HG02884 (cell line): ENCODE data around the gene ZNF77.
"Not testable (repeated sequence)": the region's sequence is repeated elsewhere in the genome, so short reads cannot be mapped to it uniquely, and the experiment has no call there.

Experiments
- ATAC-seq: cut with Tn5 transposase; IDR thresholded peaks from one replicate; pipeline ENCODE4 v1.9.1; 2021; ENCODE audit warnings: mild to moderate bottlenecking, moderate library complexity; ENCODE audit not compliant: unreplicated experiment

The ZNF77 gene

GRCh38 chr19:2944775-2945574 lies at the start of gene ZNF77:
ZNF77 (minus strand) TSS chr19:2944971; CDS start chr19:2944840, 131 bp downstream.
- peak; percentile 94 for ATAC-seq

GRCh38 chr19:2993579-2993978 lies 48.8 kb upstream of the ZNF77 start:
- ATAC-seq: no peak

DNA sequence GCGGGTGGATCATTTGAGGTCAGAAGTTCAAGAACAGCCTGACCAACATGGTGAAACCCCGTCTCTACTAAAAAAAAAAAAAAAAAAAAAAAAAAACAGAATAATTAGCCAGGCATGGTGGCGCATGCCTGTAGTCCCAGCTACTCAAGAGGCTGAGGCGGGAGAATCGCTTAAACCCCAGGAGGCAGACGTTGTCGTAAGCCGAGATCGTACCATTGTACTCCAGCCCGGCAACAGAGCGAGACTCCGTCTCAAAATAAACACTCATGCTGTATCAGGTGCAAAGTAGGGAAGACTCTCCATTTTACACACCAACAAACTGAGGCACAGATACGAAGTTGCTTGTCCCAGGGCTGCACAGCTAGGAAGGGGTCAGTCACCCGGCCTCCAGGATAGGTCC lies 48.2 kb upstream of the ZNF77 start:
- ATAC-seq: no peak

GRCh38 chr19:2992333-2992732 lies 47.6 kb upstream of the ZNF77 start:
- ATAC-seq: not testable (repeated sequence)

DNA sequence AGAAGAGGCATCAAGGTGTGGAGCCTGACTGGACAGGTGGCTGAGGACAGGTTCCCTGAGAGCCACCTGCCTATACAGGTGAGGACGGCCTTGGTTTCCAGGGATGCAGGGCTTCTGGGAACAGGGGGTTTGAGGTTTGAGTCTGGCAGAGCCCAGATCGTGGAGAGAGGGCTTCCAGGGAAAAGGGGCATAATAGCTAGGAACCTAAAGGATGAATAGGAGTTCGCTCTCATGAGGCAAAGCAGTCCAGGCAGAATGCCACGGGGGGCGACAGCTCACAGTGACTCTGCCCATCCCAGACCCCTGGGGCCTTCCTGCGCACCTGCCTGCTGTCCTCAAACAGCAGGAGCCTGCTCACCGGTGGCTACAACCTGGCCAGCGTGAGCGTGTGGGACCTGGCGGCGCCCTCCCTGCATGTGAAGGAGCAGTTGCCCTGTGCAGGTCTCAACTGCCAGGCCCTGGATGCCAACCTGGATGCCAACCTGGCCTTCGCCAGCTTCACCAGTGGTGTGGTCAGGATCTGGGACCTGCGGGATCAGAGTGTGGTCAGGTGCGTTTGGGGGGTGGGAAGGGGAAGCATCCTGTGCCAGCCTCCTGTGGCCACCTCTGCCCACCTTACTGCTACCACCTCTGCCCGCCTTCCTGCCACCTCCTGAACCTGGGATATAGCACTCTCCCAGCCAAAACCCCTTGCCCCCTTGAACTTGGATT lies 44.6 kb upstream of the ZNF77 start:
- no peak for ATAC-seq

DNA sequence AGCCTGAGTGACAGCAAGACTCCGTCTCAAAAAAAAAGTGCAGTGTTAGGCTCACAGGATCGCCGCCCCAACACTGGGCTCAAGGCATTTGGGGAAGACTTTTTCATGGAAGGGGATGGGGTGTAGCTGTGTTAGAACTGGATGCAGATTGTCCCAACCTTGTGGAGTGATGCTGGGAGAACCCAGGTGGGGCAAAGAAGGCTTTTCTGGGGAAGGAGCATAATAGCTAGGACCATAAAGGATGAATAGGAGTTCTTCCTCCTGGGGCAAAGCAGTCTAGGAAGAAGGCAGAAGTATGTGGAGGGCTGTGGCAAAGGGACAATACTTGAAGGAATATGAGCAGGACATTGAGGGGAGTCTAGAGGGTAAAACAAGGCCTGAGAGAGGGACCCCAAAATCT lies 43.8 kb upstream of the ZNF77 start:
- ATAC-seq: no peak

DNA sequence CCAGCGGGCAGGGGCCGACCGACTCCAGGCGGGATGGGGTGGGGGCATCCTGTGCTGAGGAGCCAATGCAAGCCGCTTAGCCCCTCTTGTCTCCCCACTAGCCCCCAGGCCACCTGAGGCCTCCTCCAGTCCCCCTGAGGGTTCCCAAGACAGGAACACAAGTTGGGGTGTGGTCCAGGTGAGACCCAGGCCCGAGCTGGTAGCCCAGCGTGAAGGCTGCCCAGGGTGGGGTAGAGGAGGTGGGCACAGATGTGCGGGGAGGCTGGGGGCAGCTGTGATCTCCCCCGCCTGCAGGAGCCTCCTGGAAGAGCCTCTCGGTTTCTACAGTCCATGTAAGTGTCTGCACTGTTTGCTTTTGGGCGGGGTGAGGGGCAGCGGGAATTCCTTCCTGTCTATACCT lies 43.0 kb upstream of the ZNF77 start:
- ATAC-seq: no peak

DNA sequence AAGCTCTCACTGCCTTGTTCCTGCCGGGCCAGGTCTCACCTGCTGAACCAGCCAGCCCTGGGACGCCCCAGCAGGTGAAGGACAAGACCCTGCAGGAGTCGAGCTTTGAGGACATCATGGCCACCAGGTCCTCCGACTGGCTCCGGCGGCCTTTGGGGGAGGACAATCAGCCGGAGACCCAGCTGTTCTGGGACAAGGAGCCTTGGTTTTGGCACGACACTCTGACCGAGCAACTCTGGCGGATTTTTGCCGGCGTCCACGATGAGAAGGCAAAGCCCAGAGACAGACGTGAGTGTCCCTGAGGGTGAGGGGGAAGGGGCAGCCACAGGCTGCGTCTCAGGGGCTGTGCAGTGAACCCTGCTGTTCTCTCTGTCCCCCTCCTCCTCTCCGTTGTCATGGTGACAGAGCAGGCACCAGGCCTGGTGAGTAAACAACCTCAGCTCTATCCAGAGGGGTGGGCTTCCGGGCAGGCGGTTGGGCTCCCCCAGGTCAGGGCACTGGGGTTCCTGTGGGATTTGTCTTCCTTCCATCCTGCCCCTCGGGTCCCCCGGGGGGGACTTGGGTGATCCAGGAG lies 42.3 kb upstream of the ZNF77 start:
- no peak for ATAC-seq

GRCh38 chr19:2984215-2984528 lies 39.4 kb upstream of the ZNF77 start:
- no peak for ATAC-seq

GRCh38 chr19:2983351-2984214 lies 38.8 kb upstream of the ZNF77 start:
- no peak for ATAC-seq

GRCh38 chr19:2982983-2983350 lies 38.2 kb upstream of the ZNF77 start:
- no peak for ATAC-seq

GRCh38 chr19:2982561-2982960 lies 37.8 kb upstream of the ZNF77 start:
- no peak for ATAC-seq

- ATAC-seq: no peak
Observed at GRCh38 chr19:2981898-2982297, 37.1 kb upstream of the ZNF77 start.

DNA sequence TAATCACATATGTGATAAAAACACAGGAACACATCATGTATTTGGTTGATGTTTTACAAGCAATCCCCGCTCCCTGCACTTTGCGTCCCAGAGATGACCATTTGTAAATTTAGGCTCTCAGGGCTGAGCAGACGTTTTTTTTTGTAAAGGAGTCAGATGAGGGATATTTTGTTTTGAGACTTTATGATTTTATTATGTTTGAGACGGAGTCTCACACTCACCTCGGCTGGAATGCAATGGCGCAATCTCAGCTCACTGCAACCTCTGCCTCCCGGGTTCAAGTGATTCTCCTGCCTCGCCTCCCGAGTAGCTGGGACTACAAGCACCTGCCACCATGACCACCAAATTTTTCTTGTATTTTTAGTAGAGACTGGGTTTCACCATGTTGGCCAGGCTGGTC lies 34.0 kb upstream of the ZNF77 start:
- ATAC-seq: no peak

GRCh38 chr19:2978166-2978767 lies 33.5 kb upstream of the ZNF77 start:
- ATAC-seq: no peak

GRCh38 chr19:2977746-2978138 lies 33.0 kb upstream of the ZNF77 start:
- ATAC-seq: no peak

- ATAC-seq: peak; percentile 85
Observed at GRCh38 chr19:2977001-2977745, 32.4 kb upstream of the ZNF77 start, which contains the start of gene TLE6. TLE6 (plus strand) TSS chr19:2977564; CDS start chr19:2978234, 670 bp downstream.

DNA sequence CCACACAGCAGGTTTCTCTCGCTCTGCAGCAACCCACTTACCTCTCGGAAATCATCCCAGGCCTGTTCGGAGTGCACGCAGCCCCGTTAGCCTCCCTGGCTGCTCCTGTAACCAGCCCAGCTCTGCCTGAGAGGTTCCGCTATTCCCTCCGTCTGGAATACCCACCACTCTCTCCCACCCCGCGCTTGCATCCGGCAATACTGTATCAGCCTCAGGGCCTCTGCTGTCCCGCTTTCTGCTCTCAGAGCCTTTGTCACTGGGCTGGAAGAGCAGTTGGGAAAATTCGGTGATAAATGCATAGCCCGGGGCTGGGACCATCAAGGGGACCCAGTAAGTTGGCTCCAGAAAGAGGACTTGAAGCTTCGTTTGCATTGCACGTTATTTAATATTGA lies 31.8 kb upstream of the ZNF77 start:
- no peak for ATAC-seq

DNA sequence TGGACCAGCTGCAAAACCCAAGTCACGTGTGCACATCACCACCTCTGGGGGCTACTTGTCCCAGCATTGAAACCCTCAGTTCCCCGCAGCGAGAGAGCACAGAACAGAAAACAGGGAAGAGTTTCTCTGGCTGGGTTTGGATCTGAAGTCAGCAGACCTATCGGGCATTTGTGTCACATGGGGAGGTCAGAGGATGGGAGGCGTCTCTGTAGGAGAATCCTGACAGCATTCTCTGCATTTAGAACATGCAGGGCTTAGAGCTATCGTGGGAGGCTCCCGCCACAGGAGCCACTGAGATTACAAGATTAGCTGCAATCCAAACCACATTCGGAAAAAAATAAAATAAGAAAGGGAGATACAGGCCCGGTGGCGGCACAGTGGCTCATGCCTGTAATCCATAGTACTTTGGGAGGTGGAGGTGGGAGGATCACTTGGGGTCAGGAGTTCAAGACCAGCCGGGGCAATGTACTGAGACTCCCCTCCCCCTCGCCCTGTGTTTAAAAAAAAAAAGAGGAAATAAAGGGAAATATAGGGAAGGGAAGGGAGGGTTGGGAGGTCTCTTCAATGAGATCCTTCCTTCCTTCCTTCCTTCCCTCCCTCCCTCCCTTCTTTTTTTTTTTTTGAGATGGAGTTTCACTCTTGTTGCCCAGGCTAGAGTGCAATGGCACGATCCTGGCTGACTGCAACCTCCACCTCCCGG lies 29.7 kb upstream of the ZNF77 start:
- ATAC-seq: no peak

GRCh38 chr19:2973229-2973628 lies 28.5 kb upstream of the ZNF77 start:
- no peak for ATAC-seq
